Colonic mucosa (tissue), 4 donors: ENCODE data around the gene SLC16A5. TPM values are rescaled to one million over a fixed set of nuclear protein-coding genes. Genes with fewer than 3 reads are reported as not detected.

Source experiments
- DNase-seq: peaks from one replicate; pipeline ENCODE4 v3.0.0-alpha.2; 2020
- H3K27ac ChIP-seq: fragments of 200-600 bp; one replicate; pipeline ENCODE4 v1.8.0; 2021
- H3K27me3 ChIP-seq: fragments of 200-600 bp; one replicate; pipeline ENCODE4 v1.8.0; 2021
- H3K36me3 ChIP-seq: fragments of 200-600 bp; one replicate; pipeline ENCODE4 v1.8.0; 2021
- H3K4me1 ChIP-seq: fragments of 200-600 bp; one replicate; pipeline ENCODE4 v1.8.0; 2021; ENCODE audit warnings: mild to moderate bottlenecking
- H3K4me3 ChIP-seq: fragments of 200-600 bp; one replicate; pipeline ENCODE4 v1.8.0; 2021
- H3K9ac ChIP-seq, 2 donors: one replicate each; pipeline ENCODE4 v1.7.0; 2013; ENCODE audit warnings: control low read depth in 2 of 2, low read depth in 2 of 2, low read length in 2 of 2
- H3K9me3 ChIP-seq: fragments of 200-600 bp; one replicate; pipeline ENCODE4 v1.8.0; 2021
- intact Hi-C: fragments of 100-400 bp; cut with DNase I; formaldehyde crosslinking; loops from one replicate; pipeline ENCODE4 v1.14.1; 2022
- total RNA-seq, 2 donors: library from RNA; stranded (reverse); fragmentation: NEBNext Ultra II Directional in 1 of 2; extraction: Animal tissue kit (Norgen Biotek cat#: 25700) in 1 of 2; gene quantifications; one replicate each; pipeline ENCODE4 v1.2.1, GENCODE V29; 2021
- TF ChIP-seq, protein P1 (sequence below): fragments of 200-600 bp; IDR thresholded peaks from one replicate; pipeline ENCODE4 v1.8.0; 2022; ENCODE audit warnings: antibody characterized with exemption, mild to moderate bottlenecking
- donor health status: healthy.
- donor health status: DM: no; HTN: no; CAD: no.
- donor health status: DM: no; HTN: no; CAD: no.

The SLC16A5 gene
- total RNA-seq, 2 donors from 2014 or later = 19.4 to 50.1 TPM

DNA sequence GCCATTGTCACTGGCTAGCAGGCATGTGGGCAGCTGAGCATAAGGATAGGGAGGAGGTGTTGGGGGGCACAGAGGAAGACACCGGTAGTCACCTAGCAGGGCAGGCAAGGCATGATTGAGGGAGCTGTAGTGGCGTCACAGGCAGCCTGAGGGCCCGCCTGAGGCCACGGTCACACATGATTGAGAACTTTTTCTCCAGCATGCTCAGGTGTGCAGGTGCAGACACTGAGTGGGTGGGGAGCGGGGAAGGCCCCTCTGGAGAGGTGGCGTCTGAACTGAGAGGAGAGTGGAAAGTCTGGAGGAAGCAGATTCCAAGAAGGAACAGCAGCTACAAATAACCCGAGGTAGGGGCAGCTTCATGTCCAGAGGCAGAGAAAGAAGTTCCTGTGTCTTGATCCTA, 11.1 kb downstream of the SLC16A5 start:
- H3K9ac ChIP-seq = no peak overlapping the region
- H3K4me3 ChIP-seq = no peak overlapping the region
- TF ChIP-seq, protein P1, sequence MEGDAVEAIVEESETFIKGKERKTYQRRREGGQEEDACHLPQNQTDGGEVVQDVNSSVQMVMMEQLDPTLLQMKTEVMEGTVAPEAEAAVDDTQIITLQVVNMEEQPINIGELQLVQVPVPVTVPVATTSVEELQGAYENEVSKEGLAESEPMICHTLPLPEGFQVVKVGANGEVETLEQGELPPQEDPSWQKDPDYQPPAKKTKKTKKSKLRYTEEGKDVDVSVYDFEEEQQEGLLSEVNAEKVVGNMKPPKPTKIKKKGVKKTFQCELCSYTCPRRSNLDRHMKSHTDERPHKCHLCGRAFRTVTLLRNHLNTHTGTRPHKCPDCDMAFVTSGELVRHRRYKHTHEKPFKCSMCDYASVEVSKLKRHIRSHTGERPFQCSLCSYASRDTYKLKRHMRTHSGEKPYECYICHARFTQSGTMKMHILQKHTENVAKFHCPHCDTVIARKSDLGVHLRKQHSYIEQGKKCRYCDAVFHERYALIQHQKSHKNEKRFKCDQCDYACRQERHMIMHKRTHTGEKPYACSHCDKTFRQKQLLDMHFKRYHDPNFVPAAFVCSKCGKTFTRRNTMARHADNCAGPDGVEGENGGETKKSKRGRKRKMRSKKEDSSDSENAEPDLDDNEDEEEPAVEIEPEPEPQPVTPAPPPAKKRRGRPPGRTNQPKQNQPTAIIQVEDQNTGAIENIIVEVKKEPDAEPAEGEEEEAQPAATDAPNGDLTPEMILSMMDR = no peak
- H3K4me1 ChIP-seq = peaks cover 8% of the 10 kb centered on the region
- intact Hi-C loops = no loop called here
- H3K27ac ChIP-seq = no peak overlapping the region
- no peaks in the 10 kb centered on the region for H3K9me3 ChIP-seq
- H3K36me3 ChIP-seq = no peaks in the 10 kb centered on the region
- no peaks in the 10 kb centered on the region for H3K27me3 ChIP-seq
- DNase-seq = no peak

DNA sequence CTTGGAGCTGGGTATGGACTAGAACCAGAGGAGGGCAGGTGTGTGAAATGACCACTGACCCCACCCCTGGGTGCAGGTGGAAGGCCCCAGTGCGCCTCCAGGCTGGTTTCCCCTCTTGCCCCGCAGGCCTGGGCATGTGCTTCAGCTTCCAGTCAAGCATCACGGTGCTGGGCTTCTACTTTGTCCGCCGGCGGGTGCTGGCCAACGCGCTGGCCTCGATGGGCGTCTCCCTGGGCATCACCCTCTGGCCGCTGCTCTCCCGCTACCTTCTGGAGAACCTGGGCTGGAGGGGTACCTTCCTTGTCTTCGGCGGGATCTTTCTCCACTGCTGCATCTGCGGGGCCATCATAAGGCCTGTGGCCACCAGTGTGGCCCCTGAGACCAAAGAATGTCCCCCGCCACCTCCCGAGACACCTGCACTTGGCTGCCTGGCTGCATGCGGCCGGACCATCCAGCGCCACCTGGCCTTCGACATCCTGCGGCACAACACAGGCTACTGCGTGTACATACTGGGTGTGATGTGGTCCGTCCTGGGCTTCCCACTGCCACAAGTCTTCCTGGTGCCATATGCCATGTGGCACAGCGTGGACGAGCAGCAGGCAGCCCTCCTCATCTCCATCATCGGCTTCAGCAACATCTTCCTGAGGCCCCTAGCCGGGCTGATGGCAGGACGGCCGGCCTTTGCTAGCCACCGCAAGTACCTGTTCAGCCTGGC, 12.3 kb downstream of the SLC16A5 start:
- DNase-seq = no peak
- intact Hi-C loops = no loop called here
- TF ChIP-seq, protein P1 = no peak
- Histone ChIP-seq H3K9me3 (no peaks in the 10 kb centered on the region), H3K4me1 (peaks cover 8% of the 10 kb centered on the region), H3K36me3 (no peaks in the 10 kb centered on the region), H3K9ac (no peak overlapping the region), H3K4me3 (no peak overlapping the region), H3K27ac (no peak overlapping the region), H3K27me3 (no peaks in the 10 kb centered on the region)

GRCh38 chr17:75102385-75102821, 14.6 kb downstream of the SLC16A5 start:
- Histone ChIP-seq H3K4me1 (no peaks in the 10 kb centered on the region), H3K9ac (no peak overlapping the region), H3K27me3 (no peaks in the 10 kb centered on the region), H3K4me3 (no peak overlapping the region), H3K9me3 (no peaks in the 10 kb centered on the region), H3K36me3 (no peaks in the 10 kb centered on the region), H3K27ac (no peak overlapping the region)
- intact Hi-C loops = no loop called here
- DNase-seq = no peak
- TF ChIP-seq, protein P1 = no peak

- DNase-seq = no peak
- intact Hi-C loops = no loop called here
- H3K9ac ChIP-seq = no peak overlapping the region
- no peaks in the 10 kb centered on the region for H3K36me3 ChIP-seq
- H3K4me1 ChIP-seq = no peaks in the 10 kb centered on the region
- TF ChIP-seq, protein P1 = no peak
- H3K27me3 ChIP-seq = no peaks in the 10 kb centered on the region
- no peak overlapping the region for H3K27ac ChIP-seq
- H3K9me3 ChIP-seq = no peaks in the 10 kb centered on the region
- no peak overlapping the region for H3K4me3 ChIP-seq
Measured at GRCh38 chr17:75103601-75104554, 16.1 kb downstream of the SLC16A5 start.

GRCh38 chr17:75105126-75106080, 17.6 kb downstream of the SLC16A5 start:
- Histone ChIP-seq H3K4me1 (no peaks in the 10 kb centered on the region), H3K27me3 (no peaks in the 10 kb centered on the region), H3K36me3 (no peaks in the 10 kb centered on the region), H3K27ac (no peak overlapping the region), H3K9me3 (no peaks in the 10 kb centered on the region), H3K9ac (no peak overlapping the region), H3K4me3 (no peak overlapping the region)
- TF ChIP-seq, protein P1 = peak; percentile 80
- intact Hi-C loops = loop anchor here (5.0 kb wide), 1 partner anchor 33 kb away; no protein-coding TSS in a partner anchor
- peak; percentile 77 for DNase-seq
